Vagina (tissue), 2 donors: Measurements from ENCODE around the gene CTH.

Experiments used
- CTCF ChIP-seq, 3 experiments: fragments of 450-650 bp in 2 of 3; fragments of 200-600 bp in 1 of 3; sonication (generic) in 1 of 3; IDR thresholded peaks; one replicate each; pipeline ENCODE4 v1.5.1; 2017 to 2019; ENCODE audit warnings: antibody characterized with exemption in 3 of 3, mild to moderate bottlenecking in 2 of 3, moderate library complexity in 2 of 3
- POLR2AphosphoS5 ChIP-seq, 2 donors: sonication (generic); formaldehyde crosslinking; IDR thresholded peaks; one replicate each; pipeline ENCODE4 v1.9.0; 2017; ENCODE audit warnings: antibody characterized with exemption in 2 of 2, mild to moderate bottlenecking in 2 of 2, low read depth in 1 of 2; ENCODE audit not compliant: insufficient read depth in 1 of 2

- TF ChIP-seq CTCF (IDR thresholded peaks at IDR 0.05): no peak
- TF ChIP-seq POLR2AphosphoS5 (IDR thresholded peaks at IDR 0.05; ENCODE audit: insufficient read depth in 1 of 2, low read depth in 1 of 2): no peak
These were observed 29.7 kb downstream of the CTH start for GRCh38 chr1:70440642-70441391.
